Urinary bladder (tissue), 4 donors: Measurements from ENCODE around the gene SP4. TPM values are rescaled to one million over a fixed set of nuclear protein-coding genes. Genes with fewer than 3 reads are reported as not detected.

Experiments used
- DNase-seq: peaks from one replicate; pipeline ENCODE4 v3.0.0-alpha.2; 2015; ENCODE audit errors: extremely low spot score
- H3K27ac ChIP-seq: one replicate; pipeline ENCODE4 v1.5.1; 2013; ENCODE audit warnings: low read depth, mild to moderate bottlenecking, moderate library complexity
- H3K36me3 ChIP-seq: one replicate; pipeline ENCODE4 v1.6.1; 2013; ENCODE audit warnings: mild to moderate bottlenecking, moderate library complexity; ENCODE audit not compliant: insufficient read depth
- H3K4me1 ChIP-seq: one replicate; pipeline ENCODE4 v1.6.1; 2013; ENCODE audit warnings: mild to moderate bottlenecking, moderate library complexity; ENCODE audit not compliant: insufficient read depth
- H3K4me3 ChIP-seq: one replicate; pipeline ENCODE4 v1.5.1; 2013; ENCODE audit warnings: low read depth, low read length
- WGBS: extraction: QIAGEN DNeasy Blood & Tissue Kit; methylation state at CpG from one replicate; pipeline ENCODE4 v1.1.7; 2013; 5-methylcytosine and 5-hydroxymethylcytosine counted together
- polyA plus RNA-seq: library from polyadenylated mRNA; stranded (reverse); fragments of 200-250 nt; gene quantifications from one replicate; pipeline ENCODE4 v1.2.3, GENCODE V29; 2013
- total RNA-seq: library from RNA; depleted of rRNA; stranded (reverse); fragments of >200 nt; gene quantifications from one replicate; pipeline ENCODE4 v1.2.3, GENCODE V29; 2014
- donor health status: healthy with polysubstance abuse.
- donor health status: healthy.

SP4 gene
- total and polyA plus RNA-seq, 2 donors, result 4.0 to 18.4 TPM

DNA sequence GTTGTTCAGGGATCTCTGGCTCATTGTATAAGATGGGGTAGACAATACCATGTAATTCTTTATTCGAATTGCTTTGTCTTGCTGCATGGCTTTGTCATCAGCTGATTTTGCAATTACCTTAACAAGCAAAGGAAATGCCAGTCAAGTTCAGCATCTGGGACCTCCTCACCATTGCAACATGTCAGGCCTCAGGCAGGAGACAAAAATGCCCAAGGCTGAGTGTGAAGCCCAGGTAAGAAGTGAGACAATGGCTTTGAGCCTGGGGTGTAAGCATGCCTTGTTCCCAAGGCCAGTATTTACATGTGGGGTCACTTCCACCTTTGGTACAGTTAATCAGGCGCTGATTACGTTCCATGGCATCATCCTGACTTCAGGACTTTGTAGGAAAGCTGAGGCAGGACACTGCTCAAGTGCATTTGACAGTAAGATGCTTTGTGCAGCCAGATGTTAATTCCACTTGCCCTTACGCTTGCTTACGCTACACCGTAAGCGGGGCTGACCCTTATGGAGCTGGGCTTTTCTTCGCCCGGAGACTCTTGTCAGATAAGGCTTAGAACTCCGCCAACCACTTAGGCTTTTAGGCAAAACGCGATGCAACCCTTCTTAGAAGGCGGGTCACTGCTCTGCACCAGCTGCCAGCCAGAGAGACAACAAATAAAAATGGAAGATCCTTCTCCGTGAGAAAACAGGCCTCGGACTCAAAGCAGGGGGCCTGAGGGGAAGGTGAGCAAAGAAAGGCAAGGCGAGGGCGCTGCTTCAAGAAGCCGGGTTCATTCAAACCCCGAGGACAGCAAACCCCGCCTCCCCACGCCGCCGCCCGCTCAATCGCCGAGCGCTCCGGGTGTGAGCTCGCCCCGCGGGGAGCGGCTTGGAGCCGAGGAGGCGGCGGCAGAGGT, 1.3 kb upstream of the SP4 start:
- H3K36me3 ChIP-seq, result no peaks in the 10 kb centered on the region
- peak overlapping the region; percentile 47 for H3K27ac ChIP-seq
- H3K4me3 ChIP-seq, result peak overlapping the region; percentile 22
- no peaks in the 10 kb centered on the region for H3K4me1 ChIP-seq
- DNase-seq, result no peak
- WGBS, result 5% methylated on average over 35 of the region's 35 CpGs

DNA sequence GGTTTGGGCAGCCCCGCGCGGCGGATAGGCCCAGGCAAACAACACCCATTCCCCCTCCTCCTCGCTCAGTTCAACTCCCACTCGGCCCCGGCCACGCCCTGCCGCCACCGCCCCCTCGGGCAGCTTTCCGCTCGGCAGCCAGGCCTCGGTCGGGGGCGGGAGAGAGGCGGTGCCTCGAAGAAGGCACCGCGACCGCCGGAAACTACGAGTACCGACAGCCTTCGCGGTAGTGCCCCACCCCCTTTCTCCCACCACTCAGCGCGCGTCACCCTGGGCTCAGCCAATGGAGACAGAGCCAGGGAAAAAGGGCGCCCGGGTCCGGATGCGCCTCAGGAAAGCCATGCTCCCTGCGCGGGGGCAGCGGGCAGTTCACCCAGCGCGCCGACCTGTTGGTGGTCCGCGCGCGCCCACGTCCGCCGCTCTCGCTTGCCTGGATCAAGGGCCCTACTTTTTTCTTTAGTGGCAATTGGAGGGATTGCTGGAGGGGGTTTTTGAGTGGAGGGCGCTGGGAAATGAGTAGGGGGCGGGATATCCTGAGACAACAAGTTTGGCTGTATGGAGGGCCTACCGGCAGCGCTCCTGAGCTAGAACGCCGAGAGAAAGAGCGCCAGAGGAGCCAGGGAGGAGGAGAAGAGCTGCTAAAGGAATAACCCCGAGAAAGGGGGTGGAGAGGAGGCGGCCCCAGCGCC, 557 bp upstream of the SP4 start:
- under 1% methylated on average over 57 of the region's 57 CpGs for WGBS
- H3K36me3 ChIP-seq, result no peaks in the 10 kb centered on the region
- peak overlapping the region; percentile 95 for H3K27ac ChIP-seq
- DNase-seq, result peak; percentile 96
- peak overlapping the region; percentile 68 for H3K4me3 ChIP-seq
- no peaks in the 10 kb centered on the region for H3K4me1 ChIP-seq

DNA sequence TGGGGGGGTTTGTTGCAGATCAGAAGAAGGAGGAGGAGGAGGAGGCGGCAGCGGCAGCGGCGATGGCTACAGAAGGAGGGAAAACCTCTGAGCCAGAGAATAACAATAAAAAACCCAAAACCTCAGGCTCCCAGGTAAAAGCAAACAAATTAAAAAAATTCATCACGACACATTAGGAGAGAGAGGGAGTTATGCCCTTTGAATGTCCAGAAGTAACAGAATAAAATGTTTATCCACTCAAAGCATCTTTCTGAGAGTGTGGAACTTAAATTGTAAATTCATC, 717 bp downstream of the SP4 start:
- Histone ChIP-seq H3K4me3 (peak overlapping the region; percentile 59), H3K36me3 (no peaks in the 10 kb centered on the region), H3K4me1 (no peaks in the 10 kb centered on the region), H3K27ac (no peak overlapping the region)
- no peak for DNase-seq
- 1% methylated on average over 5 of the region's 5 CpGs for WGBS

DNA sequence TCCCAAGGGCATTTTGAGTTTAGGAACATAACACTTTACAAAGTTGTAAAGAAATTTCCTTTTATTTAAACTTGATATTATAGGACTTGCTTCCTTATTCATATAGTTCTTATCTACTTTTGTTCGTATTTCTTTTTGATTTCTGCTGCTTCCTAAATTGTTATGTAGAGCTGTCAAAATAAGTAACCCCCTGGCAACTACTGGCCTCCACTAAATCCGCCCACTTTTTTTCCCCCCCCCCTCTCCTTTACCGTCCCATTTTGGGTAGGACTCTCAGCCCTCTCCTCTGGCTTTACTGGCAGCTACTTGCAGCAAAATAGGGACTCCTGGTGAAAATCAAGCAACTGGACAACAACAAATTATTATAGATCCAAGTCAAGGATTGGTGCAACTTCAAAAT, 1.1 kb downstream of the SP4 start:
- Histone ChIP-seq H3K27ac (no peak overlapping the region), H3K4me1 (no peaks in the 10 kb centered on the region), H3K4me3 (no peak overlapping the region), H3K36me3 (no peaks in the 10 kb centered on the region)
- DNase-seq, result no peak
- 44% methylated on average over 3 of the region's 3 CpGs for WGBS

DNA sequence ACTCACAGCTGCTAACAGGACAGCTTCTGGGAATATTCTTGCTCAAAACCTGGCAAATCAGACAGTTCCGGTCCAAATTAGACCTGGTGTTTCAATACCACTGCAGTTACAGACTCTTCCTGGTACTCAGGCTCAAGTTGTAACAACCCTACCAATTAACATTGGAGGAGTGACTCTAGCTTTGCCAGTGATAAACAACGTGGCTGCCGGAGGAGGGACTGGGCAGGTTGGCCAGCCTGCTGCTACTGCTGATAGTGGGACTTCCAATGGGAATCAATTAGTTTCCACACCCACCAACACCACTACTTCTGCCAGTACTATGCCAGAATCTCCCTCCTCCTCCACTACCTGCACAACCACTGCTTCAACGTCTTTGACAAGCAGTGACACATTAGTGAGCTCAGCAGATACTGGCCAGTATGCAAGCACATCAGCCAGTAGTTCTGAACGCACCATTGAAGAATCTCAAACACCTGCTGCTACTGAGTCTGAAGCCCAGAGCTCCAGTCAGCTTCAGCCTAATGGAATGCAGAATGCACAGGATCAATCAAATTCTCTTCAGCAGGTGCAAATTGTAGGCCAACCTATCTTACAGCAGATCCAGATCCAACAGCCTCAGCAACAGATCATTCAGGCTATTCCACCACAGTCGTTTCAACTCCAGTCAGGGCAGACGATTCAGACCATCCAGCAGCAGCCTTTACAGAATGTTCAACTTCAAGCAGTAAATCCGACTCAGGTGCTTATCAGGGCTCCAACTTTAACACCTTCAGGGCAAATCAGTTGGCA, 2.1 kb downstream of the SP4 start:
- Histone ChIP-seq H3K27ac (no peak overlapping the region), H3K4me1 (no peaks in the 10 kb centered on the region), H3K36me3 (no peaks in the 10 kb centered on the region), H3K4me3 (no peak overlapping the region)
- DNase-seq, result no peak
- WGBS, result 77% methylated on average over 8 of the region's 8 CpGs

DNA sequence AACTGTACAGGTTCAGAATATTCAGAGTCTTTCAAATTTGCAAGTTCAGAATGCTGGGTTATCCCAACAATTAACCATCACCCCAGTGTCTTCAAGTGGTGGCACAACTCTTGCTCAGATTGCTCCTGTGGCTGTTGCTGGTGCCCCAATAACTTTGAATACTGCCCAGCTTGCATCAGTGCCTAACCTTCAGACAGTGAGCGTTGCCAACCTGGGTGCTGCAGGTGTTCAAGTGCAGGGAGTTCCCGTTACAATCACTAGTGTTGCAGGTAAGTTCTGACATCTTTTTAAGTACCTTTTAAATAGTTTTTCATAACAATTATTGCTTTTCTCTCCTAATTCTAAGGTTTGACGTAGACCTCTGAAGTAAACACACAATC, 2.7 kb downstream of the SP4 start:
- no peaks in the 10 kb centered on the region for H3K36me3 ChIP-seq
- no peak for DNase-seq
- WGBS, result 84% methylated on average over 3 of the region's 3 CpGs
- H3K4me3 ChIP-seq, result no peak overlapping the region
- H3K4me1 ChIP-seq, result no peaks in the 10 kb centered on the region
- no peak overlapping the region for H3K27ac ChIP-seq

DNA sequence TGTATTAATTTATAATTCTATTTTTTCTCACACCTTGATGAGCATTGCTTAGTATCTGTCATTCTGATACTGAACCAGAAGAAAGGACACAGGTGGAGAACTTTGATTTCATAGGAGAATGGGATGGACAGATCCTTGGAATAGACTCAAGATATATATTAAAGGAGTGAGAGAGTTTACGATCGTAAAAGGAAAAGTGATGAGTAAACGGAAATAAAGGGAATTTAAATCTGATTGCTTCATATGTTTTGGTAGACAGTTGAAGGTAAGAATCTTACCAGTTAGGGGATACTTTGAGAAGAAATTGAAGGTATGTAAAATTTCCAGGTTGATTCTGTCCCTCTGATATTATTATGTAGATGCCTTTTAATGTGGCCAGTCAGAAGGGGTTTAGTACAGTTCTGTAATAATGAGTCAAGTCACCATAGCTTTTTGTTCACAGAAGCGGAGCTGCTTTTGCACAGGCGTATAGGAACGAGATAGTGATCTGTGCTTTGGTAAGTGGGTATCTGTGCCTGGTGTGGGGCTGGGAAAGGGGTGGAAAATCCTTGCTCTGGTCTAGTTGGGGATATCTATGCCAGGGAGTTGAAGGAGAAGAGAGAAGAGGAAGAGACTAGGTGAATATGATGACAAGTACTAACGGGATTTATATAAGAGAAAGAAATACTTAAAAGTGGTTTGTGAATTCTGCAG, 15.4 kb downstream of the SP4 start:
- no peak for DNase-seq
- Histone ChIP-seq H3K27ac (no peak overlapping the region), H3K4me3 (no peak overlapping the region), H3K36me3 (peaks cover 1% of the 10 kb centered on the region), H3K4me1 (no peaks in the 10 kb centered on the region)
- WGBS, result 94% methylated on average over 7 of the region's 7 CpGs

DNA sequence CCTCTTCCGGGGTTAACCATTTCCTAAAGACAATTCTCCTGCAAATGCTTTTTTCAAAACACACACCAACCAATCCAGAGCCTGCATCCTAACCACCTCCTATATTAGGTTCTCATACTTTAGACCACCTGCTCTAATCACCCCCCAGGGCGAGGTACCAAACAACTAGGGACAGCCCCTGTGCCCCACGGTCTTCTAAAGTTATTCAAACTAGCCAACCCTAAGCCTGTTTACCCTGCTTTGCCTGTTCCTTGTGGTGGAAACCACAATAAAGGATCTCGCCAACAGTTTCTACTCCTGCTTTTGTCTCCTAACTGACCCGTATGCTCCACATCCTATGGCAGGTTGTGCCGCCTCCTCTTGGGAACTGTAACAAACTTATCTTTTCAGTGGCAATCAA, 21.1 kb downstream of the SP4 start:
- DNase-seq, result no peak
- peaks cover under 1% of the 10 kb centered on the region for H3K36me3 ChIP-seq
- WGBS, result 93% methylated on average over 6 of the region's 6 CpGs

DNA sequence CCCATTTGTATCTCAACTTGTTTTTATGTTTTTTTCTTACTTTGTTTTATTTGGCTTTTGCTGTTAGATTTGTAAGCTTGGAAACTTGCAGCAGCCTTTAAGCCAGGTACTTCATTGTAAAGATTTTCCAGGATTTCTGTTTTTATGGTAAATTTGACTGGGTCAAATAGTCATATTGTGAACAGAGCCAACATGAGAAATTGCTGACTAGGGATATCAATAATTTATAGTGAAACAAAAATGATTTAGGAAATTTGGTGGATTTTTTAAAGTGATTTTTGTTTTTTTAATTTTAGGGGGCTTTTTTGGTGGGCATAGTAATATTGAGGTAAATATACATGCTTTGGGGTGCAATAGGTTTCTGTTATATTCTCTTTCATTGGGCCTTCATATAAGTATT, 22.2 kb downstream of the SP4 start:
- no peak for DNase-seq
- no peaks in the 10 kb centered on the region for H3K4me1 ChIP-seq
- no peak overlapping the region for H3K4me3 ChIP-seq
- peaks cover 2% of the 10 kb centered on the region for H3K36me3 ChIP-seq
- no peak overlapping the region for H3K27ac ChIP-seq

More for the DNA sequence above, 21.1 kb downstream of the SP4 start:
- Histone ChIP-seq H3K27ac (no peak overlapping the region), H3K4me1 (no peaks in the 10 kb centered on the region), H3K4me3 (no peak overlapping the region)

DNA sequence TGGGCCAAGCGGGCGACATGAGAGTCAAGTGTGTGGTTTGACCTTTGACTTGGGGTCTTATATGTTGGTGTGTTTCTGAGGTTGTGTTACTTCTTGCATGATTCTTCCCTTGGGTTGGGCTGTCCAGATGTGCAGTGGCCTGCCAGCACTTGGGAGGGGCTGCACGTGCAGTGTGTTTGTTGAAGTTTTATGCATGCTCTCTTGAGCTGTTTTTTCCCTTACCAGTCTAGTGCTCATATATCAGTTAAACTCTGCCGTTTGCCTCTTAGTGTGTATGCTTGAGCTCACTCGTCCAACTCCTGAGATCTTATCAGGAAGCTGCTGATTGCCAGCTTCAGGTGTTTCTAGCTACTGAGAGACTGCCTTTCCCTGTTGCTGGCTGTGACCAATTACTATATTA, 23.1 kb downstream of the SP4 start:
- WGBS, result 77% methylated on average over 5 of the region's 5 CpGs
- DNase-seq, result no peak
- H3K36me3 ChIP-seq, result peaks cover 2% of the 10 kb centered on the region
- no peak overlapping the region for H3K4me3 ChIP-seq
- no peaks in the 10 kb centered on the region for H3K4me1 ChIP-seq
- no peak overlapping the region for H3K27ac ChIP-seq

DNA sequence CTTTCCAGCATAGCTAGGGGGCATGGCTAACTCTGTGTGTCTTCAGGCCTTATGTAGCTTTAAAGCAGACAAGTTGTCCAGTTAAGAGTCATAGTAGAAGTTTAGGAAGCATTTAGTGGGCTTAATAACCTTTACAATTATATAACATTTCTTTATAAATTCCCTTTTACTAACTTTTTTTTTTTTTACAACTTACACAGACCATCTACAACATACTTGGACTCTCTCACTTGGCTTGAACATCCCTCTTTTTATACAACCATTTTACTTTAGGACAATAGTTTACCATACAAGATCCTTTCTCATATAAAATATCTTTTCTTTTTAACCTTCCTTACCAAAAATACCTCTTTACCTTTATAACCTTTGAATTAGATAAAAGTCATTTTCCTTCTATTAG, 26.3 kb downstream of the SP4 start:
- Histone ChIP-seq H3K4me3 (no peak overlapping the region), H3K36me3 (peaks cover 2% of the 10 kb centered on the region), H3K4me1 (no peaks in the 10 kb centered on the region), H3K27ac (no peak overlapping the region)
- no peak for DNase-seq

DNA sequence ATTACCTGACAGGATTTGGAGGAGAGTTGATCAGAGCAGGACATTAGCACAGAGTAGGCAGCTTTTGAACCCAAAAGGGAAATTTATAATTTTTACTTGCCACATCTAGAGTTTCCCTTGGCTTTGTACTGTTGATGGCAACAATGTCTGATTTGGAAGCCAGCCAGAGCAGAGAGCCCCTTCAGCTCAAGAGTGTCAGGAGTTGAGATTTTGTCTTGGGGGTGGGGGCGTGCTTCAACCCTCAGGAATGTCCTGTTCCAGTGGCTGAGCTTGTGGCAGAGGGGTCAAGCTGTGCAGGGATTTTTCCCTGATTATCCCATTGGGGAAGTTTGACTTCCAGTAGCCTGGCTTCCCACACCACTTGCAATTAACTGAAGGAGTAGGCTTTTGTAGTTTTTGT, 27.0 kb downstream of the SP4 start:
- H3K36me3 ChIP-seq, result peaks cover 2% of the 10 kb centered on the region
- no peaks in the 10 kb centered on the region for H3K4me1 ChIP-seq
- 96% methylated on average over 1 of the region's 1 CpG for WGBS
- no peak for DNase-seq
- no peak overlapping the region for H3K4me3 ChIP-seq
- H3K27ac ChIP-seq, result no peak overlapping the region

DNA sequence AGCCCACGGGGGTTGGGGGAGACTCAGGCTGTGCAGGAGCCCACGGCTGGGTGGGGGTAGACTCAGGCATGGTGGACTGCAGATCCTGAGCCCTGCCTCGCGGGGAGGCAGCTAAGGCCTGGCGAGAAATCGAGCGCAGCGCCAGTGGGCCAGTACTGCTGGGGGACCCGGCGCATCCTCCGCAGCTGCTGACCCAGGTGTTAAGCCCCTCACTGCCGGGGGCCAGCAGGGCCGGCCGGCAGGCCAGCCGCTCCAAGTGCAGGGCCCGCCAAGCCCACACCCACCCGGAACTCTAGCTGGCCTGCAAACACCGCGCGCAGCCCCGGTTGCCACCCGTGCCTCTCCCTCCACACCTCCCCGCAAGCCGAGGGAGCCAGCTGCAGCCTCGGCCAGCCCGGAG, 33.4 kb downstream of the SP4 start:
- Histone ChIP-seq H3K4me1 (no peaks in the 10 kb centered on the region), H3K4me3 (no peak overlapping the region)
- WGBS, result 99% methylated on average over 26 of the region's 26 CpGs

More for the DNA sequence above, 33.4 kb downstream of the SP4 start:
- DNase-seq, result no peak
- Histone ChIP-seq H3K27ac (no peak overlapping the region), H3K36me3 (no peaks in the 10 kb centered on the region)
